ENCODE measurements around the gene MXRA7.

The MXRA7 gene

DNA sequence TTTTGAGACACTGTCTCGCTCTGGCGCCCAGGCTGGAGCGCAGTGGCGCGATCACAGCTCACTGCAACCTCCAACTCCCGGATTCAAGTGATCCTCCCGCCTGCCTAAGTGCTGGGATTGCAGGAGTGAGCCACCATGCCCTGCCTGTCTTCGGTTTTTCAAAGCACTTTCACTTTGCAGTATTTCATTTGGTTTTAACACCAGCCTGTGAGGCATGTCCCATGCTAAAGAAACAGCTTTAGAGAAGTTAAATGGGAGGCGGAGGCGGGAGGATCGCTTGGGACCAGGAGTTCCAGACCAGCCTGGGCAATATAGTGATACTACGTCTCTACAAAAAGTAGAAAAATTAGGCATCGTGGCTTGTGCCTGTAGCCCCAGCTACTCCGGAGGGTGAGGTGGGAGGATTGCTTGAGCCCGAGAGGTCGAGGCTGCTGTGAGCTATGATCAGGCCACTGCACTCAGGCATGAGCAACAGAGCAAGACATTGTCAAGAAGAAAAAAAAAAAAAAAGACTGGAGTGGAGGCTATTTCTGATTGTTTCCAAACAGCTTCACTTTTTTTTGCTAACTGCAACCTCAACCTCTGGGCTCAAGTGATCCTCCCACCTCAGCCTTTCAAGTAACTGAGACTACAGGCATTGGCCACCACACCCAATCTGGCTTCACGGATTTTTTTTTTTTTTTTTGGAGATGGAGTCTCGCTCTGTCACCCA is 17.1 kb upstream of the MXRA7 start:
- H3K4me1 ChIP-seq (ENCODE audit: insufficient read depth, low read length) = peaks cover 64% of the 10 kb centered on the region
- H3K4me2 ChIP-seq (ENCODE audit: insufficient read depth, low read length) = peak overlapping the region; percentile 89
- peaks cover 57% of the 10 kb centered on the region for H3K36me3 ChIP-seq (ENCODE audit: insufficient read depth, low read length)
- DNase-seq = peak; percentile 50
- H3K27me3 ChIP-seq (ENCODE audit: insufficient read depth, low read length, poor library complexity) = no peaks in the 10 kb centered on the region
- H3K9ac ChIP-seq (ENCODE audit: low read depth, low read length) = peak overlapping the region; percentile 95
- peak overlapping the region; percentile 51 to 76; a peak in 3 of 4 replicates for H3K4me3 ChIP-seq (ENCODE audit: low read depth in 1 of 2, low read length in 2 of 2)
- no peak for TF ChIP-seq EZH2 (IDR thresholded peaks at IDR 0.05; ENCODE audit: borderline replicate concordance, low read depth, low read length, severe bottlenecking)
- TF ChIP-seq, protein P1, sequence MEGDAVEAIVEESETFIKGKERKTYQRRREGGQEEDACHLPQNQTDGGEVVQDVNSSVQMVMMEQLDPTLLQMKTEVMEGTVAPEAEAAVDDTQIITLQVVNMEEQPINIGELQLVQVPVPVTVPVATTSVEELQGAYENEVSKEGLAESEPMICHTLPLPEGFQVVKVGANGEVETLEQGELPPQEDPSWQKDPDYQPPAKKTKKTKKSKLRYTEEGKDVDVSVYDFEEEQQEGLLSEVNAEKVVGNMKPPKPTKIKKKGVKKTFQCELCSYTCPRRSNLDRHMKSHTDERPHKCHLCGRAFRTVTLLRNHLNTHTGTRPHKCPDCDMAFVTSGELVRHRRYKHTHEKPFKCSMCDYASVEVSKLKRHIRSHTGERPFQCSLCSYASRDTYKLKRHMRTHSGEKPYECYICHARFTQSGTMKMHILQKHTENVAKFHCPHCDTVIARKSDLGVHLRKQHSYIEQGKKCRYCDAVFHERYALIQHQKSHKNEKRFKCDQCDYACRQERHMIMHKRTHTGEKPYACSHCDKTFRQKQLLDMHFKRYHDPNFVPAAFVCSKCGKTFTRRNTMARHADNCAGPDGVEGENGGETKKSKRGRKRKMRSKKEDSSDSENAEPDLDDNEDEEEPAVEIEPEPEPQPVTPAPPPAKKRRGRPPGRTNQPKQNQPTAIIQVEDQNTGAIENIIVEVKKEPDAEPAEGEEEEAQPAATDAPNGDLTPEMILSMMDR (IDR thresholded peaks at IDR 0.05; ENCODE audit: borderline replicate concordance, extremely low read depth, low read length, poor library complexity, severe bottlenecking) = no peak
- peaks cover 92% of the 10 kb centered on the region for H3K79me2 ChIP-seq (ENCODE audit: insufficient read depth, low read length)
- H2AFZ ChIP-seq (ENCODE audit: low read depth, low read length) = no peak overlapping the region
- H4K20me1 ChIP-seq (ENCODE audit: insufficient read depth, low read length) = peaks cover 22% of the 10 kb centered on the region; the same call in 1 of the 2 replicates
- no peaks in the 10 kb centered on the region for H3K9me3 ChIP-seq (ENCODE audit: insufficient read depth, low read length, severe bottlenecking)
- peak overlapping the region; percentile 96 for H3K27ac ChIP-seq (ENCODE audit: low read length)
- 0 out of 3 replicates have a peak, but pooled peaks have one; percentile 8 for ATAC-seq (ENCODE audit: insufficient read depth, low read depth)

DNA sequence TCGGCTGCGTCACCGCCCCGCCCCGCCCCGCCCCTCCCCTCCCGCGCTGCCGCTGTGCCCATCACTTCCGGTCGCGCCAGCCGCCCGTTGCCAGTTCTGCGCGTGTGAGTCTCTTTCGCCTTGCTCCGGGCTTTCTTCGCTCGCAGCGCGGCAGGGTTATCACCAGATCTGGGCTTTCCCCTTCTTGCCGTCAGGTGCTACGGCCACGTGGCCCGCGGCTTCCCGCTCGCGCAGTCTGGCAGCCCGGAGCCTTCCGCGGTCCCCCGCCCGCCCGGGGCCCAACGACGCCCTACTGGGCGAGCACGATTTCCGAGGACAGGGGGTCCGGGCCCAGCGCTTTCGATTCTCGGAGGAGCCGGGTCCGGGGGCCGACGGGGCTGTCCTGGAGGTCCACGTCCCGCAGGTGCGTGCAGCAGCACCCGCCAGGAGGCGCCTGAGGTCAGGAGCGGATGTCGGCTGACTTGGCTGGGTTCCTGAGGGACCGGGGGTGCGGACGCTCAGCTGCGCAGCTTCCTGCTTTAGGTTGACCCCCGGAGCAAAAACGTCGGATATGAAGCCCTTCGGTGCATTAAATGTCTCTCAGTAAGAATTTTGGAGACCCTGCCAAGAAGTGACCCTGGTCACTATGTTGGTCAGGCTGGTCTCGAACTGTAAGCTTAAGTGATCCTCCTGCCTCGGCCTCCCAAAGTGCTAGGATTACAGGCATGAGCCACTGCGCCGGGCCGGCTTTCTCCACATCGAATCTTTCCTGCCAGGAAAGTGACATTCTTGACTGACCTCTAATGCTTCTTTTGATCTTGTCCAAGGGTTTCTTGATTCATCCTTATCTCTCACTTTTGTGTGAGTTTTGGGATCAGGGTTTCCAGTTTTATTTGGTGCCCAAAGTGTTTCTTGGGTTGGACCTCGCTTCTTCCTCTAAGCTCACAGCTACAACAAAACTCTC is 16.3 kb upstream of the MXRA7 start, which contains the start of gene METTL23:
Gene METTL23 (plus strand): TSS at position 64 of the 943 bp plus-strand sequence. CDS start 2,872 bp downstream, outside the sequence.
- peak within 1 kb of the TSS; percentile 74 for H2AFZ ChIP-seq (ENCODE audit: low read depth, low read length)
- H3K36me3 ChIP-seq (ENCODE audit: insufficient read depth, low read length) = peaks cover 53% of the 10 kb centered on the region
- peak; percentile 80 for DNase-seq

DNA sequence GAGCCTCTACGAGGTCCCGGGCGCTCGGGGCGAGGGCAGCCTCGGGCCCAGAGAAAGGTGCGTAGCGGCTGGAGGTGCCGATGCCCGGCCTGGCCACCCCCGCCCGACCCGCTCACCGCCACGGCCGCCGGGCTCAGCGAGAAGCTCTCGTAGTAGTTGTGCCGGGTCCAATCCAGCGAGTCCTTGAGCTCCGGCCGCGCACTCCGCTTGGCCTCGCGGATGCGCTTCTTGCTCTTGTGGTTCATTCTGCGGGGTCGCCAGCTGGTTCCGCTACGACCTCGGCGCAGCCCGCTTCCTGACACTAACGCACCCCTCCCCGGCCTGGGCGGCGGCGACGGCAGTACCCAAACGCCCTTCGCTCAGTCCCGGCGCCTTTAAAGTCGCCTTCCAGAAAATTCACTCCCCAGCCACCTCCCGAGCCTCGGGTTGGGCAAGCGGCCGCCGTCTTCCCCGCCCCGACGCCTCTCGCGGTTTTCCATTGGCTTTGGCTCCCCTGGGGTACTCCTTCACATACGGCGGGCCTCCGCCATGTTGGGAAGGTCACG is 15.5 kb upstream of the MXRA7 start, which contains the start of gene JMJD6:
Gene JMJD6 (minus strand): TSS at position 376 of the 545 bp plus-strand sequence. CDS start 131 bp downstream, at position 245.
- ATAC-seq (ENCODE audit: insufficient read depth, low read depth) (peak; percentile 87), DNase-seq (peak; percentile 98)
- Histone ChIP-seq H3K27me3 (ENCODE audit: insufficient read depth, low read length, poor library complexity) (no peaks in the 10 kb centered on the region), H3K27ac (ENCODE audit: low read length) (peak within 1 kb of the TSS; percentile 96), H3K9ac (ENCODE audit: low read depth, low read length) (peak within 1 kb of the TSS; percentile 95), H2AFZ (ENCODE audit: low read depth, low read length) (peak within 1 kb of the TSS; percentile 74), H3K36me3 (ENCODE audit: insufficient read depth, low read length) (peaks cover 53% of the 10 kb centered on the region), H4K20me1 (ENCODE audit: insufficient read depth, low read length) (peaks cover 21% of the 10 kb centered on the region; the same call in 1 of the 2 replicates), H3K4me2 (ENCODE audit: insufficient read depth, low read length) (peak within 1 kb of the TSS; percentile 89), H3K4me1 (ENCODE audit: insufficient read depth, low read length) (peaks cover 58% of the 10 kb centered on the region), H3K4me3 (ENCODE audit: low read depth in 1 of 2, low read length in 2 of 2) (peak within 1 kb of the TSS; percentile 69 to 76), H3K9me3 (ENCODE audit: insufficient read depth, low read length, severe bottlenecking) (no peaks in the 10 kb centered on the region), H3K79me2 (ENCODE audit: insufficient read depth, low read length) (peaks cover 86% of the 10 kb centered on the region)
- no peak for TF ChIP-seq EZH2 (IDR thresholded peaks at IDR 0.05; ENCODE audit: borderline replicate concordance, low read depth, low read length, severe bottlenecking)
- TF ChIP-seq, protein P1 (IDR thresholded peaks at IDR 0.05; ENCODE audit: borderline replicate concordance, extremely low read depth, low read length, poor library complexity, severe bottlenecking) = no peak

More for the DNA sequence above, 16.3 kb upstream of the MXRA7 start, which contains the start of gene METTL23:
- Histone ChIP-seq H4K20me1 (ENCODE audit: insufficient read depth, low read length) (peaks cover 21% of the 10 kb centered on the region; the same call in 1 of the 2 replicates), H3K4me3 (ENCODE audit: low read depth in 1 of 2, low read length in 2 of 2) (peak within 1 kb of the TSS; percentile 69 to 76), H3K9me3 (ENCODE audit: insufficient read depth, low read length, severe bottlenecking) (no peaks in the 10 kb centered on the region), H3K4me1 (ENCODE audit: insufficient read depth, low read length) (peaks cover 61% of the 10 kb centered on the region), H3K4me2 (ENCODE audit: insufficient read depth, low read length) (peak within 1 kb of the TSS; percentile 89), H3K27ac (ENCODE audit: low read length) (peak within 1 kb of the TSS; percentile 96), H3K9ac (ENCODE audit: low read depth, low read length) (peak within 1 kb of the TSS; percentile 95), H3K79me2 (ENCODE audit: insufficient read depth, low read length) (peaks cover 86% of the 10 kb centered on the region), H3K27me3 (ENCODE audit: insufficient read depth, low read length, poor library complexity) (no peaks in the 10 kb centered on the region)
- no peak for TF ChIP-seq EZH2 (IDR thresholded peaks at IDR 0.05; ENCODE audit: borderline replicate concordance, low read depth, low read length, severe bottlenecking)
- TF ChIP-seq, protein P1 (IDR thresholded peaks at IDR 0.05; ENCODE audit: borderline replicate concordance, extremely low read depth, low read length, poor library complexity, severe bottlenecking) = peak; percentile 80
- ATAC-seq (ENCODE audit: insufficient read depth, low read depth) = peak; percentile 46
